Thoracic aorta (tissue), 2 donors: ENCODE results near the gene IRF2BP2. TPM values are rescaled to one million over a fixed set of nuclear protein-coding genes. Genes with fewer than 3 reads are reported as not detected.

ENCODE experiments used
- ATAC-seq: fragments of 150-250 bp; one replicate; pipeline ENCODE4 v1.8.0; 2017; ENCODE audit warnings: low read depth; ENCODE audit not compliant: insufficient number of reproducible peaks, low FRiP score
- DNase-seq: peaks from one replicate; pipeline ENCODE4 v3.0.0-alpha.2; 2020; ENCODE audit warnings: low spot score
- H3K27ac ChIP-seq, 2 donors: fragments of 200-600 bp; sonication (generic); 1 replicate in 1 of 2; 2 replicates in 1 of 2; pipeline ENCODE4 v1.5.1; 2016; ENCODE audit warnings: mild to moderate bottlenecking in 2 of 2, moderate library complexity in 2 of 2
- H3K27me3 ChIP-seq: fragments of 200-600 bp; sonication (generic); replicated peaks from 2 replicates; pipeline ENCODE4 v1.6.0; 2016; ENCODE audit warnings: mild to moderate bottlenecking; ENCODE audit not compliant: insufficient read depth
- H3K36me3 ChIP-seq: fragments of 200-600 bp; sonication (generic); one replicate; pipeline ENCODE4 v1.5.1; 2016
- H3K4me1 ChIP-seq, 2 donors: fragments of 200-600 bp; sonication (generic); 1 replicate in 1 of 2; 2 replicates in 1 of 2; pipeline versions ENCODE4 v1.5.1 to v1.6.0; 2016; ENCODE audit warnings: low read depth in 2 of 2, mild to moderate bottlenecking in 1 of 2; ENCODE audit not compliant: control insufficient read depth in 1 of 2
- H3K4me3 ChIP-seq: fragments of 200-600 bp; sonication (generic); 2 replicates; pipeline ENCODE4 v1.5.1; 2016; ENCODE audit warnings: mild to moderate bottlenecking
- H3K9me3 ChIP-seq: fragments of 200-600 bp; sonication (generic); 2 replicates; pipeline ENCODE4 v1.5.1; 2016
- total RNA-seq, 2 donors: library from RNA; depleted of rRNA; stranded (reverse); fragments of >200 nt; gene quantifications; one replicate each; pipeline versions ENCODE4 v1.1.0 to v1.2.3, GENCODE V29; 2016
- TF ChIP-seq, protein P1 (sequence below): fragments of 200-600 bp; sonication (generic); IDR thresholded peaks from one replicate; pipeline ENCODE4 v1.5.1; 2019; ENCODE audit warnings: antibody characterized with exemption

IRF2BP2 gene
- total RNA-seq, 2 donors from 2014 or later, result 114 to 175 TPM

DNA sequence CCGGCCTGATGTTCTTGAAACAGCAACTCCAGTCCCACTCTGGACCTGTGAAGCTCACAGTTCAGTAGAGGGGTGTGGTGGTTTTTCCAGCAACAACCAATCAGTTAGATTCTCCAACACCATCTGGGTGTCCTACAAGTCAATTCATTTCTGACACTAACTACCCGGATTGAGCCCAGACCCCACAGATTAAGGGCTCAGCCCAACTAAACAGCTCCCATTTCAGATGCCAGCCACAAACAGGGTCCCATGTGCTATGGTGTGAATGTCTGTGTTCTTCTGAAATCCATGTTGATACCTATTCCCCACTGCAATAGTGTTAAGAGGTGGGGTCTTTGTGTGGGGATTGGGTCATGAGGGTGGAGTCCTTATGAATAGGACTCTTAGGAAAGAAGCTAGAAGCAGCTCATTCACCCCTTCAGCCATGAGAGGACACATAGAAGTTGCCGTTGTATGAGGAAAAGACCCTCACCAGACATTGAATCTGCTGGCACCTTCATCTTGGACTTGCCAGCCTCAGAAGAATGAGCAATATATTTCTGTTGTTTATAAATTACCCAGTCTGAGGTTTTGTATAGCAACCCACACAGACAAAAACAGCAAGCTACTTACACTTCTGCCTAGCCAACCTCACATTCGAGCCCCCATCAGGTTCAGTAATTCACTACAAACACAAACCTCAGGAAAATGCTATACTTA is 53.6 kb downstream of the IRF2BP2 start:
- TF ChIP-seq, protein P1, sequence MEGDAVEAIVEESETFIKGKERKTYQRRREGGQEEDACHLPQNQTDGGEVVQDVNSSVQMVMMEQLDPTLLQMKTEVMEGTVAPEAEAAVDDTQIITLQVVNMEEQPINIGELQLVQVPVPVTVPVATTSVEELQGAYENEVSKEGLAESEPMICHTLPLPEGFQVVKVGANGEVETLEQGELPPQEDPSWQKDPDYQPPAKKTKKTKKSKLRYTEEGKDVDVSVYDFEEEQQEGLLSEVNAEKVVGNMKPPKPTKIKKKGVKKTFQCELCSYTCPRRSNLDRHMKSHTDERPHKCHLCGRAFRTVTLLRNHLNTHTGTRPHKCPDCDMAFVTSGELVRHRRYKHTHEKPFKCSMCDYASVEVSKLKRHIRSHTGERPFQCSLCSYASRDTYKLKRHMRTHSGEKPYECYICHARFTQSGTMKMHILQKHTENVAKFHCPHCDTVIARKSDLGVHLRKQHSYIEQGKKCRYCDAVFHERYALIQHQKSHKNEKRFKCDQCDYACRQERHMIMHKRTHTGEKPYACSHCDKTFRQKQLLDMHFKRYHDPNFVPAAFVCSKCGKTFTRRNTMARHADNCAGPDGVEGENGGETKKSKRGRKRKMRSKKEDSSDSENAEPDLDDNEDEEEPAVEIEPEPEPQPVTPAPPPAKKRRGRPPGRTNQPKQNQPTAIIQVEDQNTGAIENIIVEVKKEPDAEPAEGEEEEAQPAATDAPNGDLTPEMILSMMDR, result no peak
- H3K4me3 ChIP-seq, result no peak overlapping the region
- no peaks in the 10 kb centered on the region for H3K27me3 ChIP-seq
- peaks cover 5 to 18% of the 10 kb centered on the region in 2 donors for H3K4me1 ChIP-seq
- H3K27ac ChIP-seq, result no peak overlapping the region
- no peaks in the 10 kb centered on the region for H3K9me3 ChIP-seq
- no peak for DNase-seq
- no peak for ATAC-seq
- no peaks in the 10 kb centered on the region for H3K36me3 ChIP-seq

DNA sequence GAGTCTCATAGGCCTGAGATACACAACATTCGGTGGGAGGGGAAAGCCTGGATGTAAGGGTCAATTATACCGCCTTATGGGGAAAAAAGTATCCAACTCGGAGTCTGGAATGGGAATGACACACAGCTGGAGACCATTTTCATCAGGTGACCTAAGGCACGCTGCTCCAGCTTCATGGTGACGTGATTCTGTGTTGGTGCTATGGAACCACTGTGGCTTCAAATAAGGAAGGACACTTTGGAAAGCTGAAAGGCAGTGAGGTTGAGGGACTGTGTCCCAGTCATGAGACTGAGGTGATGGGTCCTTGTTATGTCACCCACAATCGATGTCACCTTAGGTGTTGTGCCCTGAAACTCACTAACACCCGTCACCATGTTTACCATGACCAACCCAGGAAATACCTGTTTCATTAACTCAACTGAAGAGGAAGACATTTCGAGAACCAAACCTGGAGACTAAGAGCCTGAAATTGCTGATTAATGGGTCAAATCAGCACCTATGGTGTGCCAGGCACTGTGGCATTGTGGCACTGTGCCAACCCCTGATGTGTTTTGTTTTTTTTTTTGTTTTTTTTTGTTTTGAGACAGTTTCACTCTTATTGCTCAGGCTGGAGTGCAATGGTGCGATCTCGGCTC is 54.5 kb downstream of the IRF2BP2 start:
- no peak for ATAC-seq
- Histone ChIP-seq H3K9me3 (no peaks in the 10 kb centered on the region), H3K27ac (no peak overlapping the region), H3K4me3 (no peak overlapping the region), H3K4me1 (peaks cover 5 to 18% of the 10 kb centered on the region in 2 donors), H3K27me3 (no peaks in the 10 kb centered on the region), H3K36me3 (no peaks in the 10 kb centered on the region)
- TF ChIP-seq, protein P1, result no peak
- DNase-seq, result no peak

DNA sequence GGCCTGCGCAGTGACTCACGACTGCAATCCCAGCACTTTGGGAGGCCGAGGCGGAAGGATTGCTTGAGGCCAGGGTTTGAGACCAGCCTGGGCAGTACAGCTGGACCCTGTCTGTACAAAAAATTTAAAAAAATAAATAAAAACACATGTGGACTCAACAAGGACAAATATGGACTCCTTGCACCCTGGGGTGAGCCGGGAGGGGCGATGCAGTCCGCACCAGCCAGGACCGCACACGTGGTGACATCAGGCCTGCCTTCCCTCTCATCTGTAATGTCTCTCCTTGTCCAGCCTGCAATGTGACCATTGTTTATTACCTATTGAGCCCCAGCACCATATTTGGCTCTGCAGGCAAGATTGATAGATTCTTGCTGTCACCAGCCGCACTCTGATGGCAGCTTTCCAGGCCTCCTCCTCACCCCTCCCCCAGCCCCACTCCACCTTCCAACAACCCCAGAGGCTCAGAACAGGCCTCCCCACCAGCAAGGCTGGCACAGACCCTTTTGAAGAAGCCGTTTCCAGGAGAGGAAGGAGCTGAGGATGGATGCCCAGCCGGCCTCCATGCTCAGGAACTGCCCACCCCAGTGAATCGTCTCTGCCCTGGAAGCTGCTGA is 55.2 kb downstream of the IRF2BP2 start:
- DNase-seq, result no peak
- no peak overlapping the region for H3K4me3 ChIP-seq
- H3K36me3 ChIP-seq, result no peaks in the 10 kb centered on the region
- no peak for ATAC-seq
- H3K4me1 ChIP-seq, result peaks cover 5 to 18% of the 10 kb centered on the region in 2 donors
- no peak overlapping the region for H3K27ac ChIP-seq
- no peaks in the 10 kb centered on the region for H3K9me3 ChIP-seq
- TF ChIP-seq, protein P1, result no peak
- H3K27me3 ChIP-seq, result no peaks in the 10 kb centered on the region

Other genes with a start within 250 kb of the IRF2BP2 start
- 1 to 10 TPM in 1 of 2 donors, not detected in 1; 3.4 TPM for gene COA6, start 236.7 kb downstream of the IRF2BP2 start, total RNA-seq
- 10 to 100 TPM; 11.5 to 13.5 TPM for gene TARBP1, start 131.0 kb downstream of the IRF2BP2 start, total RNA-seq